OCI-LY3 (cell line): Measurements from ENCODE around the gene CCDC182.

Experiments
- EZH2phosphoT487 ChIP-seq: fragments of 200-600 bp; shearing (Covaris generic); IDR thresholded peaks from 2 replicates; pipeline ENCODE4 v1.6.1; 2018; ENCODE audit warnings: antibody characterized with exemption, mixed run types, low read depth
- TF ChIP-seq, protein P1 (sequence below): fragments of 200-600, 300-600 bp; sonication (generic); IDR thresholded peaks from 2 replicates; pipeline ENCODE4 v1.5.1; 2014; ENCODE audit warnings: antibody characterized with exemption, low read length, low read depth

DNA sequence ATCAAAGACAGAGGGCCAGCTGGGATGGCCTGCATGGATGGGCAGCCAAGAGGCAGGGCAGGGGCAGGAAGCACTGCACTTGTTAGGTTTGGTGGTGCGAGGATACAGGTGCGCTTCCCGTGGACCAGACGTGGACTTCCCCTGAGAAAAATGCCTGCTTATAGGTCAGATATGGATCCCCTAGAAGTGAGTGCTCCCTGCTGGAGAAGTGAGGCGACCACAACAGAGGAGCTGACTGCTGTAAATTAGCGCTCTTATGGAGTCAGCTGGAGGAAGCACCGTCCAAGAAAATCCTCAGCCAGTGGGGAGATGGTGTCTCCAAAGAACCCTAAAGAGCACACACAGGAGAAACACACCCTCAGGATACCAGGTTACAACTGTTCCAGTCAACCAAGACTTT, 27.7 kb upstream of the CCDC182 start:
- TF ChIP-seq, protein P1, sequence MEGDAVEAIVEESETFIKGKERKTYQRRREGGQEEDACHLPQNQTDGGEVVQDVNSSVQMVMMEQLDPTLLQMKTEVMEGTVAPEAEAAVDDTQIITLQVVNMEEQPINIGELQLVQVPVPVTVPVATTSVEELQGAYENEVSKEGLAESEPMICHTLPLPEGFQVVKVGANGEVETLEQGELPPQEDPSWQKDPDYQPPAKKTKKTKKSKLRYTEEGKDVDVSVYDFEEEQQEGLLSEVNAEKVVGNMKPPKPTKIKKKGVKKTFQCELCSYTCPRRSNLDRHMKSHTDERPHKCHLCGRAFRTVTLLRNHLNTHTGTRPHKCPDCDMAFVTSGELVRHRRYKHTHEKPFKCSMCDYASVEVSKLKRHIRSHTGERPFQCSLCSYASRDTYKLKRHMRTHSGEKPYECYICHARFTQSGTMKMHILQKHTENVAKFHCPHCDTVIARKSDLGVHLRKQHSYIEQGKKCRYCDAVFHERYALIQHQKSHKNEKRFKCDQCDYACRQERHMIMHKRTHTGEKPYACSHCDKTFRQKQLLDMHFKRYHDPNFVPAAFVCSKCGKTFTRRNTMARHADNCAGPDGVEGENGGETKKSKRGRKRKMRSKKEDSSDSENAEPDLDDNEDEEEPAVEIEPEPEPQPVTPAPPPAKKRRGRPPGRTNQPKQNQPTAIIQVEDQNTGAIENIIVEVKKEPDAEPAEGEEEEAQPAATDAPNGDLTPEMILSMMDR: no peak
- no peak for TF ChIP-seq EZH2phosphoT487
